Measurements from ENCODE around the gene SEC16A. TPM values are rescaled to one million over a fixed set of nuclear protein-coding genes. Genes with fewer than 3 reads are reported as not detected.

The SEC16A gene
- total RNA-seq, 1 donor from 2014 or later = 22.3 TPM

DNA sequence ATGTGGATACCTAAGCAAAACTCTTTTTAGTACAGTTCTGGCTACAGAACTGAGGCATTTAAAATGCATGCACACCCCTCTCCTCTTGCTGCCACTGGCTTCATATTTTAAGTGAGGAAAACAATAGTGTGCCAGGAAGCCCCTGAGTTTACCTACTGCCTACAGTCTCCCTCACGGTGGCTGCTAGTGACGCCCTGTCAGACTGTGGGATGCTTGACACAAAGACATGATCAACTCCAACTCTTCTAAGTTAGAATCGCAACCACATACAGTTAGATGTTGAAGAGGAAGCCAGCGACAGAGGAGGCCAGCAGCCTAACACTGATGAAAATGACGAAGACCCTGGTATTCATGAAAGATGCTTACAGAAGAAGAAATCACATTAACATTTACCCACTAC, 1.3 kb downstream of the SEC16A start:
- intact Hi-C loops (cut with DNase I) = no loop called here
- ATAC-seq = no peak
- no peak for DNase-seq (ENCODE audit: missing footprints)

DNA sequence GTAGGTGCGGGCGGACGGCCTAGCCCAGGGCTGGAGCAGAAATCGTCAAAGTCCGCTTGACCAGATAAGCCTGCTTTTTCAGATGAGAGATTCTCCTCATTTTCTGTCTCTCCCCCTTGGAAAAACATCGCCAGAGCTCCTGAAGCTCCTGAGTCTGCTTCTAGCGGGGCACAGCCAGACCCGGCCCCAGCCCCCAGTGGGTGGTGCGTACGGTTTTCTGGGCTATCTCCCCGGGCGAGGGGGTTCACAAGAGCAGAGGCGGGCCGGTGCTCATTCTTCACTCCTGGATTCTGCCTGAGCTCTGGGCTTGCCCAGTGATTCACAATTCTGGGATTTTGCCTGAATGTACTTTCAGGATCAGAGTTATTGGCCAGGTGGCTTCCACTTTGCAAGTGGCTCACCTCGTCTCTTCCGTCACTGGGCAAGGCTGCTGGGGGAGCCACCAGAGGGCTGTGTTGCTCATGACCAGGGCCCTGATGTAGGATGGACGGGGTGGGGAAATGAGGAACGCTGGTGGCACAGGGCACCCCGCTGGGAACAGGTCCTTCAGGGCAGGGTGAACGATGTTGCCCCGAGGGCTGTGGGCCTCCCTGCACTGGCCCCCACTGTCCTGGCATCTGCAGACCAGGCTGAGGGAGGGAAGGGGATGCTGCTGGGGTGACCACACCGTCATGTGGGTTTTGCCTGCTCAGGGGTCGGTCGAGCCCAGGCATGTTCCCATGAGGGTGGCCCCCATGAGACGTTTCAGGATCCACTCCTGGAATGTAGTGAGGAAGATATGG, 6.3 kb downstream of the SEC16A start:
- DNase-seq (ENCODE audit: missing footprints) = peak; percentile 34

DNA sequence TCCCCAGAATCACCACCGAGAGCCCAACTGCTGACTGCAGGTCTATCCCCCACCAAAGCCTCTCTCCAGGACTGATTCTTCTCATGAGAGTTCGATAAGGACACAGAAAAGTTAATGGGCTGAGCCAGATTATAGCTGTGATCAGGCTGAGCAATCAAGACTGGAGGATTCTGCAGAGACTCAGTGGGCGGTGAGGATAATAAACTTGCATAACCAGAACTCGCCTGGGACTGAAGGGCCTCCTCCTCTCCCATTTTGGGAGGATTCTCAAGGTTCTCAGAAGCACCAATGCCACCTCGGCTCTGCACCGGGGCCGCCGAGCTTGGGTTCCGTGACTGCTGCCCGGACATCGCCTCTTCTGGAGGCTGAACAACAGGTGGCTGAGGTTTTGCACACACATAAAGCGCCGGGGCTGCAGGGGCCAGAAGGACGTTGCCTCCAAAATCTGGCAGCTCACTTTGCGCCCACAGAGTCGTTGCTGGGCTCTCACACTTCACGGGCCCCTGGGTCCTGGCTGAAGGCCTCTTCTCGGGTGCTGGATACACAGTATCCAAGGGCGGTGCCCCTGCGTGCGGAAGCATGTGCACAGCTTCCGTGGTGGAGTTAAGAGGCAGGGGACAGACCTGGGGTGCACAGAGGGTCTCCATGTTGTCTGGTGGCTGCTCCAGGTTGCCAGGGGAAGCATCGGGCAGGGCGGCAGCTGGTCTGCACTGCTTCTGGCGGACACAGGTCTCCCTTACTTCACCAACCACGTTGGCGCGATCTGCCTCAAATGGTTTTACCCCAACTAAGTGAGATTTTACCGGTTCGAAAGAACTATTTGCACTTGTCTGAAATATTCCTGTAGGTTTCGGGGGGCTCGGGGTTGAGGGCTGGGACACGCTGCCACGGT, 7.6 kb downstream of the SEC16A start:
- intact Hi-C loops (cut with DNase I) = no loop called here
- DNase-seq (ENCODE audit: missing footprints) (peak; percentile 60), ATAC-seq (no peak)

More for the DNA sequence above, 6.3 kb downstream of the SEC16A start:
- intact Hi-C loops (cut with DNase I) = no loop called here
- ATAC-seq = no peak

DNA sequence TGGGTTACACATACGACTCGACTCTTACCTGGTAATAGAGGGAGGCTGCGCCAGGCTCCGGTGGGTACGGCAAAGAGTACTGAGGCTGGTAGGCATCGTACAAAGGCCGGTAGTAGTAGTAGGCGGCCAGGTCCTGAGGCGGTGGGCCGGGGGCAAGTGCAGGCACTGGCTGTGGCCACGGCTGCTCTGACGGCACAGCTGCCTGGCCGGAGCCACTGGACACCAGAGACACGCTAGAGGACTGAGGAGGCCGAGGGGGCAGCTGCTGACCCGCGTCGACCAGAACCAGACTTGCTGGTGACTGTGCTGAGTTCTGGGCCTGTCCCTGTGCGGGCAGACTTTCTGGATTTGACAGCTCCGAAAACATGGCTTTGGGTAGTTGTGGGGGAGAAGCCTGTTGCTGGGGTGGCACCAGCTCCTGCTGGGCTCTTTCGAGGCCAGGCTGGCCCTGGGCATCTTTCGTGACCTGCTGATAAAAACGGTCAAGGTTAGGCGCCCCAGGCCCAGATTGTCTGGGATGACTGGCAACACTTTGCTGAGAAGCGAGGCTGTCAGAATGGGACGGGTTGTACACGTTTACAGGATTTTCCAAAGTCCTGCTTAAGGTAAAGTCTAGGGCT, 8.7 kb downstream of the SEC16A start:
- DNase-seq (ENCODE audit: missing footprints) (no peak), ATAC-seq (no peak)
- intact Hi-C loops (cut with DNase I) = no loop called here

- intact Hi-C loops (cut with DNase I) = no loop called here
- peak; percentile 0 for DNase-seq (ENCODE audit: missing footprints)
- no peak for ATAC-seq
These were observed 9.5 kb downstream of the SEC16A start for GRCh38 chr9:136473354-136473721.

DNA sequence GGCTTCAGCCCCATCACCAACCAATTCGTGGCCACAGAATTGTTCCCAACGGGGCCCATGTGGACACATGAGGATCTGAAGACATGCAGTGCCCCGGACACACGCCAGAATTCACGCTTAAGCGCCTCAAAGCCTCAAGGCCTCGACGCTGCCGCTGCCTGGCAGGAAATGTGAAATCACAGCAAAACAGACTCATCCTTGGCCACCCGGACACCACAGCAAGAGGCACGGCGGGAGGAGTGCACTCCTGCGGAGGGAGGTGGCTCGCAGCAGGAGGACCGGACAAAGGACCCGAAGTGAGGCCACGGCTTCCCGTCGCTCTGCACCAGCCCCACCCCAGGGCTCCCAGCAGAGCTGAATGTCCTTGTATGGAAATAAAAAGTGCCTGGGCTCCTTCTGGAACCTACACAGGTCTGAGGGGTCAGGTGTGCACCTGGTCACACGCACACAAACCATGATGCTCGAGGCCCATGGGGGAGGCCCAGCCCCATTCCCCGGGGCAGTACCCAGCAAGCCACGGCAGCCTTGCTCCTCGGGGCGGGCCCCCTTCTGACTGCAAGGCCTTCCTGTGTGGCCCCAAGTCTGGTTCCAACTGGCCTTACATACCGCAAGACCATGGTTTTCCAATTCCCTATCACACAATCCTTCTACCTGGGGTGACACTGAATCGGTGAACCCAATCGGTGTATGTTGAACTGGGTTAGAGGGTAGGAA, 10.0 kb downstream of the SEC16A start:
- peak; percentile 18 for DNase-seq (ENCODE audit: missing footprints)
- intact Hi-C loops (cut with DNase I) = no loop called here
- no peak for ATAC-seq

GRCh38 chr9:136471802-136472487, 10.9 kb downstream of the SEC16A start:
- ATAC-seq = no peak
- DNase-seq (ENCODE audit: missing footprints) = peak; percentile 39
- intact Hi-C loops (cut with DNase I) = no loop called here

- no peak for DNase-seq (ENCODE audit: missing footprints)
- intact Hi-C loops (cut with DNase I) = no loop called here
- no peak for ATAC-seq
These were observed 11.9 kb downstream of the SEC16A start for GRCh38 chr9:136470792-136471469.

GRCh38 chr9:136470356-136470755, 12.5 kb downstream of the SEC16A start:
- DNase-seq (ENCODE audit: missing footprints) = no peak
- ATAC-seq = no peak
- intact Hi-C loops (cut with DNase I) = no loop called here

- ATAC-seq (no peak), DNase-seq (ENCODE audit: missing footprints) (no peak)
- intact Hi-C loops (cut with DNase I) = no loop called here
These were observed 15.1 kb downstream of the SEC16A start for GRCh38 chr9:136467766-136468165.

- ATAC-seq = no peak
- intact Hi-C loops (cut with DNase I) = no loop called here
- DNase-seq (ENCODE audit: missing footprints) = no peak
These were observed 16.7 kb downstream of the SEC16A start for GRCh38 chr9:136466155-136466541.

GRCh38 chr9:136465500-136466154, 17.2 kb downstream of the SEC16A start:
- DNase-seq (ENCODE audit: missing footprints) (no peak), ATAC-seq (no peak)
- intact Hi-C loops (cut with DNase I) = no loop called here

DNA sequence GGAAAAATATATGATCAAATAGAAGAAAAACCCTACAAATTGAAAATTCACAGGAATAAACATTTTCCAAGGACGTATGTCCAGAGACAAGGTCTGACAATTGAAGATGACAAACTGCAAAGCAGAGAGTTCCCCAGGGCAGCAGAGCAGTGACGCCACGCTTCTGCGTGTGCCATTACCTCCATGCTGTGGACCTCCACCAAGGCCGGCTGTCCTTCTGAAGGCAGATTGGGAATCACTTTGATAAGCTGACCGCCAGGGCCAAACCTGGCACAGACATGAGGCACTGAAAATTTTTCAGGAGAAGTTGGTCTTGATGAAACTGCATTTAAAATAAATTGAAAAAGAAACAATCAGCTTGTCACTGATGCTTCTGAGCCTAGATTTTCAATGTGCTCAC, 18.6 kb downstream of the SEC16A start:
- DNase-seq (ENCODE audit: missing footprints) = no peak
- ATAC-seq = no peak
- intact Hi-C loops (cut with DNase I) = no loop called here

- ATAC-seq = no peak
- no peak for DNase-seq (ENCODE audit: missing footprints)
- intact Hi-C loops (cut with DNase I) = no loop called here
These were observed 19.3 kb downstream of the SEC16A start for GRCh38 chr9:136463578-136463977.

- DNase-seq (ENCODE audit: missing footprints) (no peak), ATAC-seq (no peak)
- intact Hi-C loops (cut with DNase I) = no loop called here
These were observed 20.2 kb downstream of the SEC16A start for GRCh38 chr9:136462664-136463063.

DNA sequence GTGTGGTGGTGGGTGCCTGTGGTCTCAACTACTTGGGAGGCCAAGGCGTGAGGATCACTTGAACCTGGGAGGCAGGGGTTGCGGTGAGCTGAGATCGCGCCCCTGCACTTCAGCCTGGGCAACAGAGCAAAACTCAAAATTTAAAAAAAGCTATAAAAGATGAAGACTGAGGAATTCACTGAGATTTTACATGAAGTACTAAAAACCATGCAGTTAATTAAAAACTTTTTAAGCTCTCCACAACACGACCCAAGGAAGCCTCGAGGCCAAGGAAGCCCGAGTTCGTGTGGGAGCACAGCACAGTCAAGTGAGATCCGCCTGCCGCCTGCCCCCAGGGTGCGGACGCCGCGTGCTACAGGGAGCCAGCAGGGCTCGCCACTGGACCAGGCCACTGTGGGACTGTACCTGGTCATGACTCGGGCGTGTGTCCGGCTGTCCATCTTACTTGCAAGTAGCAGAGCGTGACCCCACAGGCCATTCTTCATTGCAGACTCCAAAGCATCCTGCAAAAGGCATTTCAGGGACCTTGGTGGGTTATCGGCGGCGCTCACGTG, 22.0 kb downstream of the SEC16A start:
- DNase-seq (ENCODE audit: missing footprints) (no peak), ATAC-seq (no peak)
- intact Hi-C loops (cut with DNase I) = no loop called here

DNA sequence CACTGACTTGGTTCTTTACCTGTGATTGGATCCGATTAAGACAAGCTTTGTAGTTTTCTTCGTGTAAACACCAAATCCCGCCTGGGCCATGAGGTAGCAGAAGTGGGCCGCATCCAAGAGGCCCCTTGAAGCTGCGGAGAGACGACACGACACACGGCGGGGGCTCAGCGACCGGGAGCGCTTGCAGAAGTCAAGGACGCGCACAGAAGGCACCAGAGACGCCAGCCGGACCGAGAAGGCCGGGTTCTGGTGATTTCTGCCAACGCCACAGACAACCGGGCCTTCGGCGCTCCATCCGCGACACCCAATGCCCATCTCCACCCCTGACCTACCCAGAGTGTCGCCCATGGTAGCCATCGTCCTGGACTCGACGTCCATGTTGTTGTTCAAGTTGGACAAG, 23.4 kb downstream of the SEC16A start:
- intact Hi-C loops (cut with DNase I) = no loop called here
- no peak for DNase-seq (ENCODE audit: missing footprints)

More for the DNA sequence above, 23.4 kb downstream of the SEC16A start:
- ATAC-seq = no peak
